MCF 10A (cell line): ENCODE data around the gene KCNK4. TPM values are rescaled to one million over a fixed set of nuclear protein-coding genes. Genes with fewer than 3 reads are reported as not detected.

Experiments
- BruUV-seq: library from RNA; stranded (reverse); fragments of 400-500 nt; replicated peaks from 2 replicates; lab custom pipeline; 2021; lab: Mats Ljungman, UMichigan
- CTCF ChIA-PET: fragments of 300-600 bp; sonication (Branson Sonifier 250); formaldehyde crosslinking; extraction: SDS; loops from one replicate; lab custom pipeline; 2021; ENCODE audit warnings: antibody characterized with exemption, inconsistent platforms; lab: Yijun Ruan, JAX
- POLR2A ChIA-PET: fragments of 300-600, 350-650 bp; sonication (Branson Sonifier 250); formaldehyde crosslinking; extraction: SDS; loops from one replicate; lab custom pipeline; 2020; ENCODE audit warnings: antibody characterized with exemption, inconsistent platforms; lab: Yijun Ruan, JAX
- DNase-seq: peaks from one replicate; pipeline ENCODE4 v3.0.0-alpha.2; 2018; ENCODE audit not compliant: unreplicated experiment
- H3K27ac Mint-ChIP-seq: one replicate; pipeline ENCODE4 v1.8.0; 2022; ENCODE audit warnings: mild to moderate bottlenecking, low read depth, mixed read lengths; ENCODE audit not compliant: unreplicated experiment
- H3K27me3 Mint-ChIP-seq: one replicate; pipeline ENCODE4 v1.8.0; 2022; ENCODE audit warnings: mixed read lengths; ENCODE audit not compliant: insufficient read depth, unreplicated experiment
- H3K36me3 Mint-ChIP-seq: one replicate; pipeline ENCODE4 v1.8.0; 2022; ENCODE audit warnings: mild to moderate bottlenecking, moderate library complexity, mixed read lengths; ENCODE audit not compliant: insufficient read depth, unreplicated experiment
- H3K4me1 Mint-ChIP-seq: one replicate; pipeline ENCODE4 v1.8.0; 2022; ENCODE audit warnings: mixed read lengths; ENCODE audit not compliant: insufficient read depth, unreplicated experiment
- H3K4me3 Mint-ChIP-seq: one replicate; pipeline ENCODE4 v1.8.0; 2022; ENCODE audit warnings: mild to moderate bottlenecking, moderate library complexity, mixed read lengths; ENCODE audit not compliant: unreplicated experiment
- H3K9me3 Mint-ChIP-seq: one replicate; pipeline ENCODE4 v1.8.0; 2022; ENCODE audit warnings: mixed read lengths; ENCODE audit not compliant: unreplicated experiment
- intact Hi-C: fragments of 100-400 bp; cut with micrococcal nuclease; formaldehyde crosslinking; loops from 2 replicates; pipeline ENCODE4 v1.14.1; 2022
- total RNA-seq: library from RNA; stranded (reverse); gene quantifications from 2 replicates; pipeline ENCODE4 v1.2.3, GENCODE V29; 2022
- TF ChIP-seq, protein P1 (sequence below): fragments of 200-600 bp; IDR thresholded peaks from one replicate; pipeline ENCODE4 v1.8.0; 2022; ENCODE audit warnings: antibody characterized with exemption, mild to moderate bottlenecking; ENCODE audit not compliant: unreplicated experiment

KCNK4 gene
- total RNA-seq, 1 experiment from 2014 or later, result not detected

DNA sequence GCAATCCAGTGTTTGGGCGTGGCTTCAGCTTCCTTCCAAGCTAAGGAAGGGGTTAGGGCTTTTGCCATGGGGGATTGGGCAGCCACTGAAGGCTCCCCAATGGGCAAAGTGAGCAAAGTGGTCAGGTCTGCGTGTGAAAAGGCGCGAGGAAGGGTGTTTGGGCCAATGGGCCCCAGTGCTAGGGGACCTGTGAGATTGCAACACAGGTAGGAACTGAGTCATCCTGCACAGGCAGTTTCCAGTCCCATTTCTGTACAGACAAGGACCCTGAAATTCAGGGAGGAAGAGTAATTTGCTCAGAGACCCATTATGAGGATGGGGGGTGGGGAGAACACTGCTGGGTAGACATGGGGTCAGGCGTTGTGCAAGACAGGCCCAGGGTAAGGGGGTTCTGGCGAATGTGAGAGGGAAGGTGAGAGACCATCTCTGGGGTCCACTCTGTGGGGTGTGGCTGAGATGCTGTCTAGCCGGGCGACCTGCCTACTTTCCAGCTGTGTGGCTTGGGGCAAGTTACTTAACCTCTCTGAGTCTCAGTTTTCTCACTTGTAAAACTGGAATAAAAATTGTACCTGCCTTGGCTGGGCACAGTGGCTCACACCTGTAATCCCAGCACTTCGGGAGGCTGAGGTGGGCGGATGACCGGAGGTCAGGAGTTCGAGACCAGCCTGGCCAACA is 56.2 kb downstream of the KCNK4 start:
- H3K9me3 Mint-ChIP-seq, result no peaks in the 10 kb centered on the region
- peaks cover 13% of the 10 kb centered on the region for H3K4me1 Mint-ChIP-seq
- POLR2A ChIA-PET, result interaction anchor here (0.7 to 5.9 kb wide), 6 partner anchors 8 to 29 kb away, joined by 3 to 39 read pairs (median 6); partner anchors contain the start of genes PRDX5 and TRMT112
- intact Hi-C loops, result no loop called here
- H3K36me3 Mint-ChIP-seq, result no peaks in the 10 kb centered on the region
- BruUV-seq, result no TSS peak
- H3K27ac Mint-ChIP-seq, result no peak overlapping the region
- H3K4me3 Mint-ChIP-seq, result no peak overlapping the region
- TF ChIP-seq, protein P1, sequence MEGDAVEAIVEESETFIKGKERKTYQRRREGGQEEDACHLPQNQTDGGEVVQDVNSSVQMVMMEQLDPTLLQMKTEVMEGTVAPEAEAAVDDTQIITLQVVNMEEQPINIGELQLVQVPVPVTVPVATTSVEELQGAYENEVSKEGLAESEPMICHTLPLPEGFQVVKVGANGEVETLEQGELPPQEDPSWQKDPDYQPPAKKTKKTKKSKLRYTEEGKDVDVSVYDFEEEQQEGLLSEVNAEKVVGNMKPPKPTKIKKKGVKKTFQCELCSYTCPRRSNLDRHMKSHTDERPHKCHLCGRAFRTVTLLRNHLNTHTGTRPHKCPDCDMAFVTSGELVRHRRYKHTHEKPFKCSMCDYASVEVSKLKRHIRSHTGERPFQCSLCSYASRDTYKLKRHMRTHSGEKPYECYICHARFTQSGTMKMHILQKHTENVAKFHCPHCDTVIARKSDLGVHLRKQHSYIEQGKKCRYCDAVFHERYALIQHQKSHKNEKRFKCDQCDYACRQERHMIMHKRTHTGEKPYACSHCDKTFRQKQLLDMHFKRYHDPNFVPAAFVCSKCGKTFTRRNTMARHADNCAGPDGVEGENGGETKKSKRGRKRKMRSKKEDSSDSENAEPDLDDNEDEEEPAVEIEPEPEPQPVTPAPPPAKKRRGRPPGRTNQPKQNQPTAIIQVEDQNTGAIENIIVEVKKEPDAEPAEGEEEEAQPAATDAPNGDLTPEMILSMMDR, result no peak
- CTCF ChIA-PET, result interaction anchor here (1.0 to 2.2 kb wide), 3 partner anchors 8 to 26 kb away, joined by 4 to 14 read pairs (median 5); no protein-coding TSS in a partner anchor
- no peaks in the 10 kb centered on the region for H3K27me3 Mint-ChIP-seq
- peak; percentile 83 for DNase-seq

DNA sequence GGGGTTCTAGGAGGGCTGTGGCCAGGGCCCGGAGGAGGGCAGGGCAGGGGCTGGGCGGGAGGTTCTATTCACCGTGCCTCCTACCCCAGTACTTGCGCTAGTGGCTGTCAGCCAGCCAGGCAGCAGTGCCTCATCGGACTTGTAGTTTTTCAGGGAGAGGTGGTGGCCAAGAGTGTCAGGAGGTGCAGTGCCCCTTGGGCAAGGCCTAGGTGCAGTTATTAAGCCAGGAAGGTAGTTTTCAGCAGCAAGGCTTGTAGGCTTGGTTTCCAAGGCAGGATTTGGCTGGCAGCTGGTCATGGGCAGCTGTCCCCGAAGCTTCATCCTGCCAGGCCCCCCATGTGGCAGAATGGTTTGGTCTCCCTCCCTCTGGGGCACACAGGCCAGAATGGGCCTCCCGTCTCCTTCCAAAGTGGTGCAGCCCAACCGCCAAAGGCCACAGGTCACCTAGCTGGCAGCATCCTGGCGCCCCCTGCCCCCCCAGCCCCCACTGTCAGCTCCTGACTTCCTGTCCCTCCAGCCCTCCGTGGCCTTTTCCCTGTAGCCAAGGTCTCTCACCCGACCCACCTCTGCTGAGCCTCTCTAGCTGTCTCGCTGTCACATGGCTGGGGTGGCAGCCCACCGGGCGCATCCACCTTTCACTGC is 57.4 kb downstream of the KCNK4 start:
- no TSS peak for BruUV-seq
- ChIA-PET POLR2A (interaction anchor here (0.6 to 5.9 kb wide), 4 partner anchors 9 to 37 kb away, joined by 3 to 39 read pairs (median 4); partner anchors contain the start of genes PRDX5, RPS6KA4 and TRMT112), CTCF (interaction anchor here (0.6 to 2.4 kb wide), 6 partner anchors 10 to 98 kb away, joined by 3 to 20 read pairs (median 6); partner anchors contain the start of genes PLCB3, PRDX5 and TRMT112)
- DNase-seq, result no peak
- Mint-ChIP-seq H3K36me3 (no peaks in the 10 kb centered on the region), H3K27ac (no peak overlapping the region), H3K4me1 (peaks cover 13% of the 10 kb centered on the region), H3K4me3 (no peak overlapping the region), H3K9me3 (no peaks in the 10 kb centered on the region), H3K27me3 (no peaks in the 10 kb centered on the region)
- TF ChIP-seq, protein P1, result no peak
- intact Hi-C loops, result no loop called here

DNA sequence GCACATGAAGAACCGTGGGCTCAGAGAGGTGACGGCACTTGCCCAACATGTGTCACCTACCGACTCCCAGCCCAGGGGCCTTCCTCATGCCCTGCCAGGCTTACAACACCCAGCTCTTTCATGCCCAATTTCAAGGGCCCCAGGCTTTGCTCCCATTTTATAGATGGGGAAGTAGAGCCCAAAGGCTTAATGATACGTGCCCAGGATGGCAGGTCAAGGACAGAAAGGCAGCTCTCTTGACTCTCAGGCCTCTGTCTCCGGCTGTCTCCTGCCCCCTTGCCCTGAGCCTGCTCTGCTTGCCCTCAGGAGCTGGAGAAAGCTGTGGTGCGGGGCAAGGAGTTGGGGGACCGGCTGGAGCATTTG is 57.9 kb downstream of the KCNK4 start:
- intact Hi-C loops, result no loop called here
- Mint-ChIP-seq H3K27ac (no peak overlapping the region), H3K4me1 (peaks cover 13% of the 10 kb centered on the region), H3K9me3 (no peaks in the 10 kb centered on the region), H3K36me3 (no peaks in the 10 kb centered on the region), H3K27me3 (no peaks in the 10 kb centered on the region), H3K4me3 (no peak overlapping the region)
- POLR2A ChIA-PET, result interaction anchor here (0.6 to 5.9 kb wide), 5 partner anchors 8 to 104 kb away, joined by 3 to 39 read pairs (median 4); partner anchors contain the start of genes PRDX5, RPS6KA4 and TRMT112
- TF ChIP-seq, protein P1, result no peak
- no TSS peak for BruUV-seq
- CTCF ChIA-PET, result interaction anchor here (0.6 to 2.4 kb wide), 7 partner anchors 8 to 99 kb away, joined by 3 to 20 read pairs (median 5); partner anchors contain the start of genes PLCB3, PRDX5 and TRMT112
- no peak for DNase-seq

DNA sequence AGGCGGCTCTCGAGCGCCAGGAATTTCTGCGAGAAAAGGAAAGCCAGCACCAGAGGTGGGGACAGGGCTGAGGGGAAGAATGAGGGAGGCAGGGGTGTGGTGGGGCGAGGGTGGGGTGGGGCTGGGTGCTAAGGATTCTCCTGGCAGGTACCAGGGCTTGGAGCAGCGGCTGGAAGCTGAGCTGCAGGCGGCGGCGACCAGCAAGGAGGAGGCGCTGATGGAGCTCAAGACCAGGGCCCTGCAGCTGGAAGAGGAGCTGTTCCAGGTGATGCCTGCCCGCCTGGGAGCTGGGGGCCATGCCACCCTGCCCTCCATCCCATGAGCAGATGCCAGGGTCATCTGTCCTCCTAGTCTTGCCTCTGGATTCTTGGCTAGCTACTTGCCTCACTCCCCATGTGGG is 58.3 kb downstream of the KCNK4 start:
- Mint-ChIP-seq H3K36me3 (no peaks in the 10 kb centered on the region), H3K9me3 (no peaks in the 10 kb centered on the region), H3K27me3 (no peaks in the 10 kb centered on the region), H3K4me3 (no peak overlapping the region), H3K4me1 (peaks cover 13% of the 10 kb centered on the region), H3K27ac (no peak overlapping the region)
- ChIA-PET POLR2A (interaction anchor here (0.6 to 5.9 kb wide), 5 partner anchors 10 to 104 kb away, joined by 3 to 39 read pairs (median 4); partner anchors contain the start of genes PRDX5, RPS6KA4 and TRMT112), CTCF (interaction anchor here (0.6 to 2.4 kb wide), 6 partner anchors 8 to 99 kb away, joined by 3 to 20 read pairs (median 5); partner anchors contain the start of genes PLCB3, PRDX5 and TRMT112)
- TF ChIP-seq, protein P1, result no peak
- BruUV-seq, result no TSS peak
- intact Hi-C loops, result no loop called here
- DNase-seq, result no peak
